ENCODE results near the gene SDR39U1.

Gene SDR39U1

GRCh38 chr14:24411443-24412389 is 30.9 kb downstream of the SDR39U1 start:
- no peak for DNase-seq (ENCODE audit: low read depth, low spot score)

GRCh38 chr14:24409956-24410355 is 32.6 kb downstream of the SDR39U1 start:
- no peak for DNase-seq (ENCODE audit: low read depth, low spot score)

GRCh38 chr14:24409192-24409591 is 33.4 kb downstream of the SDR39U1 start:
- DNase-seq (ENCODE audit: low read depth, low spot score), result no peak

- DNase-seq (ENCODE audit: low read depth, low spot score), result no peak
These were observed 33.8 kb downstream of the SDR39U1 start for GRCh38 chr14:24408764-24409163.

- no peak for DNase-seq (ENCODE audit: low read depth, low spot score)
These were observed 34.8 kb downstream of the SDR39U1 start for GRCh38 chr14:24407608-24408325.

- no peak for DNase-seq (ENCODE audit: low read depth, low spot score)
These were observed 36.2 kb downstream of the SDR39U1 start for GRCh38 chr14:24406416-24406815.

GRCh38 chr14:24404814-24405213 is 37.8 kb downstream of the SDR39U1 start:
- no peak for DNase-seq (ENCODE audit: low read depth, low spot score)

GRCh38 chr14:24403294-24403998 is 39.1 kb downstream of the SDR39U1 start:
- no peak for DNase-seq (ENCODE audit: low read depth, low spot score)

- DNase-seq (ENCODE audit: low read depth, low spot score), result no peak
These were observed 40.5 kb downstream of the SDR39U1 start for GRCh38 chr14:24401810-24402702.

- no peak for DNase-seq (ENCODE audit: low read depth, low spot score)
These were observed 42.4 kb downstream of the SDR39U1 start for GRCh38 chr14:24399999-24400718.

- DNase-seq (ENCODE audit: low read depth, low spot score), result no peak
These were observed 43.1 kb downstream of the SDR39U1 start for GRCh38 chr14:24399447-24399822.

GRCh38 chr14:24398653-24399446 is 43.7 kb downstream of the SDR39U1 start, which contains the start of gene NYNRIN:
NYNRIN (plus strand) TSS chr14:24399003; CDS start chr14:24399247, 244 bp downstream.
- no peak for DNase-seq (ENCODE audit: low read depth, low spot score)

GRCh38 chr14:24398293-24398652 is 44.3 kb downstream of the SDR39U1 start:
- no peak for DNase-seq (ENCODE audit: low read depth, low spot score)

- DNase-seq (ENCODE audit: low read depth, low spot score), result no peak
These were observed 44.8 kb downstream of the SDR39U1 start for GRCh38 chr14:24397639-24398292.

- no peak for DNase-seq (ENCODE audit: low read depth, low spot score)
These were observed 46.7 kb downstream of the SDR39U1 start for GRCh38 chr14:24395609-24396582.

GRCh38 chr14:24394275-24394674 is 48.3 kb downstream of the SDR39U1 start:
- DNase-seq (ENCODE audit: low read depth, low spot score), result no peak

- no peak for DNase-seq (ENCODE audit: low read depth, low spot score)
These were observed 50.1 kb downstream of the SDR39U1 start for GRCh38 chr14:24392325-24393091.

Data from activated naive CD8-positive, alpha-beta T cell treated with anti-CD3 and anti-CD28 coated beads, Interleukin-2, amount 50 U/mL, for 16 hours (primary cell).